ENCODE results near the gene GPM6B.

Gene GPM6B, protein sequence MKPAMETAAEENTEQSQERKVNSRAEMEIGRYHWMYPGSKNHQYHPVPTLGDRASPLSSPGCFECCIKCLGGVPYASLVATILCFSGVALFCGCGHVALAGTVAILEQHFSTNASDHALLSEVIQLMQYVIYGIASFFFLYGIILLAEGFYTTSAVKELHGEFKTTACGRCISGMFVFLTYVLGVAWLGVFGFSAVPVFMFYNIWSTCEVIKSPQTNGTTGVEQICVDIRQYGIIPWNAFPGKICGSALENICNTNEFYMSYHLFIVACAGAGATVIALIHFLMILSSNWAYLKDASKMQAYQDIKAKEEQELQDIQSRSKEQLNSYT

DNA sequence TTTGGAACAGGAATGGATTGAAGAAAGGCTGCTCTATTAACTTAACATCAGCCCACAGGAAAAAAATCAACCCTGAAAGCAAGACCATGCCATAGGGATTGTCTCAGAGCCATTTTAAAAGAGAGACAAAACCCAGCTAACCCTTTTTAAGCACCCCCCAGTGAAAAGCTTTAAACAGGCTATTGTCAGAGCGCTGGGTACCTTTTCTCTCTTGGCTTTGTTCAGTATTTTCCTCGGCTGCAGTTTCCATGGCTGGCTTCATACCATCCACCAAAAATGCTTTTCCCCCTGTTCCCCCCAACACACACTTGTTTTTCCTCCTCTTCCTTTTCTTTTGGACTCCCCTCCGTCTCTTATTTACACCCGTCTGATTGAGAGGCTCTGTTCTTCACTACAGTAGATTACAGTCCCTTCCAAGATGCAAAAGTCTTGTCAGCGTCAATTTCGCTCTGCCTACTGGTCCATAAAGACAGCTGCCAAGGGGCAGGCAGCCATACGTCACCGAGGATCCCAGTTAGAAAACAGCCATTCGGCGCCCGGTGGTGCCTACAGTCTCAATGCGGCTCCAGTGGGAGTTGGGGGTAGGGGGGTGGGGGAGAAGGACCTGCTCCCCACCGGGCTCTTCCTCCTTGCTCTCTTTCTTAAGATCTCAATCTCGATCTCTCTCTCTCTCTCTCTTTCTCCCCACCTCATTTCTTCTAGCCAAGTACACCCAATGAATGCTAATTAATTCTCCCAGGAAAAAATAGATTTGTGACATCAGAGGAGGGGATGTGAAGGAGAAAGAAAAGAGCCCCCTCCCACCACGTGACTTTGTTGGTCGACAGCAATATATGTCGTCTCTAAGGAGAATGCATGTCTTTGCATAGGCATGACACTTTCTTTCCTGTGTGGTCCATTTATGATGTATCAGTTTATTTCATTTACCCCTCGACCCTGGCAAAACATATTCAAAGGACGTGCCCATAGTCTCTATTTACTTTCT is at the start of gene GPM6B:
Gene GPM6B, minus strand, starts transcription at position 451 of the 985 bp plus-strand sequence. Its CDS starts 189 bp downstream, at position 262.
- DNase-seq (ENCODE audit: low spot score) (no peak), FAIRE-seq (no peak)

DNA sequence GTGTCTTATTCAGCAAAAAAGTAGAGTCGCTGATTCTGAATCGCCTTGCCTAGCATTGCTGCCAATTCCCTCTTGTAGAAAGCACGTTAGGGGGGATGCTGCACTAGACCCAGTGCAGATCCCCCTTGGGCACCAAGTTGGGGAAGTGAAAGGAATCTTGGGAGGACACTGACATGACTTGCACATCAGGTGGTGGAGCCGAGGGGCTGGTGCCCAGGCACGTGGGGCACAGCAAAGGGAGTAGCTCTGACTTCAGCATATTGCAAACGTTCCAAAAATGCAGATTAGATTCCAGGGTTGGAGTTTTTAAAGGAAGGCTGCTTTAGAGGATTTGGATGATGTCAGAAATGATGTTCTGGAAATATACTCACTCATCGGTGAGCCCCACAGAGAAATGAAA is 47.4 kb upstream of the GPM6B start:
- FAIRE-seq (no peak), DNase-seq (ENCODE audit: low spot score) (no peak)

DNA sequence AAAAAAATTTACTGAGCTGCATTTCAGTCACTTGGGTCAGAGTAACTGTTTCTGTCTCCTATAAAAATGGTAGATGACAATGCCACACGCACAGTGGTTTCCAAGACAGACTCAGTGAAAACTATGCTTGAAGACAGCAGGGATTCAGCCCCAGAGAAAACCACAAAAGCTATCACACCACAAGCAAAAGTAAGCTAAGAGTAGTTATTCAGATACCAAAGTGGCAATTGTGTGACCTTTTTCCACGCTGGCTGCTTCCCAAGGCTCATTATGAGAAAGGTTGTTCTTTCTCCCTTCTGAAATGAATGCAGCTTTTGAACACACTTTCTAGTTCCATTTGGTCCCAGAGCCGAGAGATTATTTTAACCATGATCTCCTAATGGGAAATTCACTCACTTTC is 46.4 kb upstream of the GPM6B start:
- FAIRE-seq (no peak), DNase-seq (ENCODE audit: low spot score) (no peak)

DNA sequence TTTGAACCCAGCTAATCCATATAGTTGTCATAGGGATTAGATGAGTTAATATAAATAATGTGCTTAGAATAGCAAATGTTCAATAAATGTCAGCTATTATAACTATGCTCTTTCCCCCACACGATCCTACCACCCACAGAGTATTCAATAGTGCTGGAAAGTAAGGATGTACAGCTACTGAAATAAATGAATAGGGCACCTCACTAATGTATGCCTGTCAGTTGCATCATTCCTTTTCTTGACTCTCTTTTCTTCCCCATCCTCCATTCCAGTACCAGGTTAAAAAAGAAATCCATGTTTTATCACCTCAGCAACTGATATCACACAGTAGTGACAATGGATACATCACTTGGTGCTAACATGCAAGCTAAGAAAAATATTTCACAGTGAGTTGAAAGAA is 42.8 kb upstream of the GPM6B start:
- DNase-seq (ENCODE audit: low spot score) (no peak), FAIRE-seq (no peak)

DNA sequence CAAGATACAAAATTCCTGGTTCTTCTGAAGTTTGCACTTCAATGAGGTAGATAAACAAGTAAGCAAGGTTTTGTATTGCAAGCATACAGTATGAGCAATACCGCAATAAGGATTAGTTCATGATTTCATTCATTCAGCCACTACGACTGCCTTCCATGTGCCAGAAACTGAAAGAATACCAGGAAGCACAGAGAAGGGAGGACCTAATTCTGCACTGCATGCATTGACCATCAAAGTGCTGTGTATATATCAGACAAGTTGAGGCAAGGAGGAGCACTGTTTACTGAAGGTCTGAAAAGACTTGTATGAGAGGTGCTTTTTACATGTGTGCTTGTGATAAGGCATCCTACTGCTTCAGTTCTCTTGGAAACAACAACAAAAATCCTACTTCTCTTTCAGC is 40.9 kb upstream of the GPM6B start:
- FAIRE-seq (no peak), DNase-seq (ENCODE audit: low spot score) (no peak)

DNA sequence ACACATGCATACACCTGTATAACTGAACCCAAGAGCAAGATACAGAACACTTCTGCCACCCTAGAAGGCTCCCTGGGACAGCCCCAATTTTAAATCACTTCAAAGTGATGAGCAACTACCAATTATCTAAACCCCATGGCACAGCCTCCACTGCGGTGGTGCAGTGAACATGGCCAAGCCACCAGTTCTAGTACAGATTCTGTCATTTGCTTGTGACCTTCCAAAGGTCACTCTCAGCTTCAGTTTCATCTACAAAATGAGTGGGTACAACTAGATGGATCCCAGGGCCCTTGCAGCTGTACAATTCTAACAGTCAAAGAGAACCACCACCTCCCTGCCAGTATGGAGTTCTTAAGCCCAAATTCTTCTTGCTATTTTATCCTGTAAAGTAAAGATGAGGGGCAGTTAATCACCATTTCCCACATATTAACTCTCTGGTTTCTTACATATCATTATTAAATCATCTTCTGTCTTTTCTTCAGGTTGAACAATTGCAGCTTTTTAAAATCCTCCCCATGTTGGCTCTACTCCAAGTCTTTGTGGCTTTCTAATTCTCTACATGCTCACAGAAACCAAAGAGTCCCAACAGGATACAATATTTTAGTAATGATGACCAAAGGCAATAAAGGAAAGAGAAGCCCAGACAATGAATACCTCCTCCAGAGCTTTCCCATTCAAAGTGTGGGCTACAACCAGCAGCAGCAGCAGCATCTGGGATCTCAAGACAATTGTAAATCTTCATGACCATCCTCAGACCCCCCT is 39.0 kb upstream of the GPM6B start:
- DNase-seq (ENCODE audit: low spot score): no peak
- no peak for FAIRE-seq

DNA sequence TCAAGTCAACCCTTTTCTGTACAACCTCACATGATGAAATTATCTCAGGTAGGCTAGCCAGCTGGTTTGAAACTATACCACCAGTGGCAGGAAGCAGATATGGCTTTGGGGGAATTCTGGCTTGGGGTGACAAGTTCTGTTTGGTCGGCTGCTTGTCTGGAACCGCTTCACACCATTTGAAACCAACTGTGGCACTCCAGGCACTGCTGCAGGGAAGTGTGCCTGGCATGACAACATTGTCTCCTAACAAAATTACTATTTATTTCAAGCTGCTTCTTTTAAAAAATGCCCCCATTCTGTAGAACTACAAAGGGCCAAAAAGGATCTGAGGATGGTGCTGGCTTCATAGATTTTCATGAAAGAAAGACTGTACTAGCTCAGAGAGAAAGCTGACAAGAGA is 37.1 kb upstream of the GPM6B start:
- FAIRE-seq: no peak
- DNase-seq (ENCODE audit: low spot score): no peak

DNA sequence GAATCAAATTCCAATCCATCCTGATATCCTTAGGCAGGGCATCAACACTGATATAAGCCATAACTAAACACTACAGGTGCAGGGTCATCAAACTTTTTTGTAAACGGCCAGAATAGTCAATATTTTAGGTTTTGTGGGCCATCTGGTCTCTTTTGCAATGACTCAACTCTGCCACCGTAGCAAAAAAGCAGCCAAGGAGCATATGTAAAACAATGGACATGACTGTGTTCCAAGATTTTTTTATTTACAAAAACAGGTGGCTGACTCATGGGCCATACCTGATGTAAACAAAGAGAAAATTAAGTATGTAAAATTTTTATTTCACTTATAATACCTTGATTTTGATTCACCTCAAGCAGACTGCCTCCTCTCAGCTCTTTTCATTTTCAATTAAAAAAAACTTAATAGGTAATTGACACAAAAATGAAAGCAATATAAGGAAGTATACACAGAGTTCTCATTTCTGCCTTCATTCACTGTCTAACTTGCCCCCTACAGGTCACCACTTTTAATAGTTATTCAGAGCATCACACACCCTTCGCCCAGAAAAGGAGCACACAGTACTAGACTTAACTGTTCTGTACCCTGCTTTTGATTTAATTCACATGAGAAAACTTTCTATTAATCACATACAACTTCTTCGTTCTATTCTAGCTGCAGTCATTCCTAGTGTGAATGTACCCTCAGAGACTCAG is 35.3 kb upstream of the GPM6B start:
- DNase-seq (ENCODE audit: low spot score): no peak
- FAIRE-seq: no peak

DNA sequence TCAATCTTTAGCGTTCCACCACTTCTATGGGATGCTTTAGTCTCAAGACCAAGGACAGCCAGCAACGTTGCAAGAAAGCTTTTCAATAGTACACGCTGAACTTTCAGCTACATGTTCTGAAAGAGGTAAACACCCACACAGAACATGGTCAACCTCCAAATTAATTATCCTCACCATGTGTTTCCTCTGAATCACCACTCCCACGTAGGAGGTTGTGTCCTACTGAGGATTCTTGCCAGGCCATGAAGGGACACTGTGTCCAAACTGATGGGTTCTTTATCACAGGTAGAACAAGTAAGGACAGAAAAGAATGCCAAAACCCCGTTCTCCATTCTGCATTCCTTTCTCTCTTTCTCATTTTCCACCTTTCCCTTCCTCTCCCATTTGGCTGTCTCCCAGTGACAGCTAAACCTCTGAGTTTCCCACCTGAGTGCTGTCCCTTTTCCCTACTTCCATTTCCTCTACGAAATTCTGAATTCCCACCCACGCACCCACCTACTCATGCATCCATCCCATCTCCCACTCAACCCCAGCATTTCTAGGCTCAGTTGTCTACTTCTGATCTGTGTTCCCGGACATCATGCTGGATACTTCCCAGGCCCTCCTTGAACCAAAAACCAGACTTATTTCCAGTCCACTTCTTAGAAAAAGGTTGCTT is 29.0 kb upstream of the GPM6B start:
- FAIRE-seq (no peak), DNase-seq (ENCODE audit: low spot score) (no peak)

DNA sequence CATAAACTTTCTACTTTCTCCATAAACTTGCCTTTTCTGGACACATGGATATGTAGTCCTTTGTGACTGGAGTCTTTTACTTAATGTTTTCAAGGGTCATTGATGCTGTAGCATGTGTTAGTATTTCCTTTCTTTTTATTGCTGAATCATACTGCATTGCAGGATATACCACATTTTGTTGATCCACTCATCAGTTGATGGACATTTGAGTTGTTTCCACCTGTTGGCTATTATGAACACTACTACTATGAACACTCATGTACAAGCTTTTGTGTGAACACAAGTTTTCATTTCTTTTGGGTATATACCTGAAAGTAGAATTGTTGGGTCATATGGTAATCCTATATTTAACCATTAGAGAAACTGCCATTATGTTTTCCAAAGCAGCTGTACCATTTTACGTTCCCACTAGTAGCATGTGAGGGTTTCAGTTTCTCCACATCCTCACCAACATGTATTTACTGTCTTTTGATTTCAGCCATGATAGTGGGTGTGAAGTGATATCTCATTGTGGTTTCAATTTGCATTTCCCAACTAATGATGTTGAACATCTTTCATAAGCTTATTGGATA is 26.3 kb upstream of the GPM6B start:
- FAIRE-seq (no peak), DNase-seq (ENCODE audit: low spot score) (no peak)

DNA sequence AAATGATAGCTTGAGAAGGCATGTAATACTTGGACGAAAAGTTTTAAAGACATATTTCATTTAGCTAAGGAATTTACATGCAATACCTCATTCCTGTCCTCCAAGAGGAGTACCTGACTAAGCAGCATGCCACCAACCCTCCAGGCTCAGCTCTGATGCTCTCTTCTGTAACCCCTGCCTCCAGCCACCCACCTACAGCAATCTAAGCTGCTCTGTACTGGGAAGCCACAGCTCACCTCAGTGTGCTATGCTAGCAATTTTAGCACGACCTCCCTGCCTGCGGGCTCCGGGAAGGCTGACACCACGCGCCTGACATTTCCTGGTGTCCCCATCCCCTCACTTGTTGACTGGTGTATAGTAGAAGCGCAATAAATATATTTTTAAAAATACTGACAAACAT is 23.2 kb upstream of the GPM6B start:
- no peak for DNase-seq (ENCODE audit: low spot score)
- no peak for FAIRE-seq

DNA sequence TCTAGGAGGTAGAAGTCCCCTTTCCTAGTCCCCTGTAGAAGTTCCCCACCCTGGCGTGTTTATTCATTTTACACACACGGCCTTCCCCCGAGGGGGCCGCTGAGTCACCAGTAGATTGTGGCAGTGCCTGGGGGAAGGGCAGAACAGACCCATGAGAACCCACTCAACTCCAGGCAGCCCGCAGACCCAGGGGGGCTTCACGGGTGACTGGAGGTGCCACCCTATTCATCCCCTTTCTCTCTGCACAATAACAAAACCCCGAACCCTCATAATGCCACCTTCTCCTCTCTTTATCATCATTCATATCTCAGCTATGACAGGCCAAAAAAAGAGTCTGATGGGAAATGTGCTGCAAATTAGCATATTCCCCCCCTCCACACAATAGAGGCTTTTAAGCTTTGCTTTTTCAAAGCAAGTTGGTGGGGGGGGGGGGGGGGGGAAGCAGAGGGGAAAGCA is 20.4 kb upstream of the GPM6B start:
- FAIRE-seq: no peak
- DNase-seq (ENCODE audit: low spot score): no peak

DNA sequence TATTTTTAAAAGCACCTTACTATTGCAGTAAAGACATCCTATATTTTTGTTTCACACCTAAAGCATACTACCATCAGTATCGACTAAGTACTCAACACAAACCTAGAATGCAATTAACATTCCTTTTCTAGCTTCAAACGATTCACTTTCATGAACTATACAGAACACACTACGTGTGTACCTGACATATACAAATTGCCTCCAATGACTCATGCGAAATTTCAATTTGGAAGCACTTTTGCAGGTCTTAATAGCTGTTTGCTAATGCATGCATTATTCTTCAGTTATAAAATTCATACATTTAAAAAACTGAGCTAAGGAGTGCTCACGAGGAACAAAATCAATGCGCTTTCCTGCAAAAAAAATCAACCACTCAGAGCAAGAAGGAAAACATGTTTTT is 19.7 kb upstream of the GPM6B start:
- FAIRE-seq: no peak
- DNase-seq (ENCODE audit: low spot score): no peak

DNA sequence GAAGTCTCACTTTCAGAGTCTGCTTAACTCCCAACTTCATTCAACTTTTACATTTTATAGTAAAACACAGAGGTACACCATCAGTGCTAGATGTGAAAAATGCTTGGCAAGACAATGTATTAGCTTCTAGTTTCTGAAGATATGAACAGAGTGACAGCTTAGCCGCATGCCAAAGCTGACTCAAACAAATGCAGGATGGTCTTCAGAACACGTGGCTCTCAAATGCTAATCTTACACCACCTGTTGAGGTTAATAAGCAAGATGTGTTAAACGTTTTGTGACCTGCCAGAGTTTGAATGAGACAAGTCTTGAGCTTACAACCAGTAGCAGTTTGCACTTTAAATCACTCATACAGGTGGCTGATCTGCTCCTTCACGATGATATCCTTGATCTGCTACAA is 18.9 kb upstream of the GPM6B start:
- FAIRE-seq (no peak), DNase-seq (ENCODE audit: low spot score) (no peak)

DNA sequence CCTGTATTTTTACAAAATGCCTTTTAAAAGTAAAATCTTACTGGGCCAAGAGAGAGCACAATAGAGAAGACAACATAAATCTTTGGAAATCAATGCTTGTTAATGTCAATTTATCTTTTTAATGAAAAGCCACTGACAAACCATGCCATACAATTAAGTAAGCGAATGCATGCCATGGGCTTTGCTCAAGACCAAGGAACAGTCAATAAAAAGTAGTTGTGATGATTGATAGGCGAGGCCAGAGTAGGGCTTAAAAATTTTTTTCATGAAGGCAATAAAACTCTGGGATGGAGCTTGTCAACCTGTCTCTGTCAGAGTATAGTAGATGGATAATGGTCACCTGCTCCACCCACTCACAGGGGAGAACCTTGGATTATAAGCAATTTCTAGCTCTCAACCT is 17.5 kb upstream of the GPM6B start:
- FAIRE-seq: no peak
- DNase-seq (ENCODE audit: low spot score): no peak

DNA sequence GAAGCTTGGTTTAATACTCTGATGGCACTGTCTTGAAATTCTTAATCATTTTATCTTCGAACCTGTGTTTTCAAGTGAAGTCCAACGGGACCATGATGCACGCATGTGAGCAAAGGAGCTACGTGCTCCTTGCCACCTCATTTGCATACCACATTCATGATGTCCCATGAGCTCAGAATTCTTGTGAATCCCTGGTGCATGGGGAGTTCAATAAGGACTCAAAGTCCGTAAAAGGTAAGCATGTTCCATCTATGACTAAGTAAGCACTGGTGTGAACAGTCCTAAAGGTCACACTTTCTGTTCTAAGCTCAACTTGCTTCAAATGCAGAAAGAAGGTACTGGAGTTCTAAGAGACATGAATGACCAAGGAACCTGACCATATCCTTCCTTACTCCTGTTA is 13.1 kb upstream of the GPM6B start:
- DNase-seq (ENCODE audit: low spot score) (no peak), FAIRE-seq (no peak)

DNA sequence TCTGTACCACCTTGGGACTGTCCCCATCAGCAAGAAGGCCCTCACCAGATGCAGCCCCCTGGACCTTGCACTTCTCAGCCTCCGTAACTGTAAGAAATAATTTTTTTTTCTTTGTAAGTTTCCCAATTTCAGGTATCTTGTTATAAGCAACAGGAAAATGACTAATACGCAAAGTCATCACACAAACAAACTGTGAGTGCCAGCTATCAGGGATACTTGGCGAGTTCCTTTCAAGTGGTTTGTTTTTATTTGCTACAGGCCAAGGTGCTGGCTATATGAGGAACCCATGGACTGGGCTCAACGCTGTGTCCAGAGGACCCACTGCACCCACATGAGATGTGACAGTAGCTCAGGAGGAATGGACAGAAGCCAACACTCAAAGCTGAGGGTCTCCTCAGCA is 11.5 kb upstream of the GPM6B start:
- FAIRE-seq (no peak), DNase-seq (ENCODE audit: low spot score) (no peak)

DNA sequence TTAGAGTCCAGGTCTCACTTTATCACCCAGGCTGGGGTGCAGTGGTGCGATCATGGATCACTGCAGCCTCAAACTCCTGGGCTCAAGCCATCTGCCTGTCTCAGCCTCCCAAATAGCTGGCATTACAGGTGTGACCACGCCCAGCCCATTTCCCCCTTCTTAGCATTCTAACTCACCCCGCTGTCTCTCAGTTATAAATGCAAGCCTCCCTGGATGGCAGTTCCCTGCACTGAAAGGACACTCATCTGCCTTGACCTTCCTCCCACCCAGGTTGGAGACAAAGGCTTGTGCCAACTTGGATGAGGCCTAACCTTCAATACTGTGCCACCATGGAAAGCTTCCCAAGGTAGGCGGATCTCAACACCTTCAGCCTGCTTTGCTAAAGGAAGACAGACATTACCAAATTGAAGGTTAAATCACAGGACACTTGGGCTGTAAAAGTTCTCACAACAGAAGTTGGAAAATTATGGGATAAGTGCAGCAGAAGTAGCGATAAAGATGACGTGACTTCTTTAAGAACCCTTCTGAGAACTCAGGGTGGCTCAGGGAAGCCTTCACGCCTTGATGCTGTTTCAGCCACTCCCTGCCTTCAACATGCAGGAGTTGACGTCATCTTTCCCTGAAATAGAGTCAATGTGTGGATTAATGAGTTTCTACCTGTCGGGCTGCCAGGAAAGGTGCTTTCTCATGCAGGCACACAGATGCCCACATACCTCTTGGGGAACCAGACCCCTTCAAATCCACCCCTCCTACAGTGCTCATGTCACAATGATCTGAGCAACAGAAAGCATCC is 10.6 kb upstream of the GPM6B start:
- no peak for DNase-seq (ENCODE audit: low spot score)
- no peak for FAIRE-seq

DNA sequence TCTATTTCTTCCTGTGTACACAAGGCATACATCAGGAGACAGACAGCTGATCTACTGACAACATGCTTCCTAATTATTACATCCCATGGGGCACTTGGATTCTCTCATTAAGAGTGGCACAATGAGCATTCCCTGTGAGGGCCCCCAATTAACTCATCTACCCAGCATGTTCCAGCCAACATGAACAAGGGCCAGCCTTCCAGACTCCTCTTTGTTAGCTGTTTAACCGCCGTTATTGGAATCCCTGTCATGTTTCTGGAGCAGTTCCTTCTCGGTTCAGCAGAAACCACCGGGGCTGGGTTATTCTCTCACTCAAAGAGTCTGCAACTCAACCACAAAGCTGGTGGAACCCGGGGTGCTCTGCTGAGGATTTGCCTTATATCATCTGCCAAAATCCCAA is 9.9 kb upstream of the GPM6B start:
- no peak for FAIRE-seq
- DNase-seq (ENCODE audit: low spot score): no peak
